G401 (cell line): Measurements from ENCODE around the gene HHEX. TPM values are rescaled to one million over a fixed set of nuclear protein-coding genes. Genes with fewer than 3 reads are reported as not detected.
"Not testable (repeated sequence)": the region's sequence is repeated elsewhere in the genome, so short reads cannot be mapped to it uniquely, and the experiment has no call there.

Experiments used
- DNase-seq: peaks from one replicate; pipeline ENCODE4 v3.0.0-alpha.2; 2015; ENCODE audit warnings: low spot score
- in situ Hi-C: cut with HindIII; loops from 2 replicates; pipeline ENCODE4 v1.10.0; 2016; ENCODE audit warnings: low sequenced_read_pairs, mixed read lengths
- total RNA-seq: library from RNA; depleted of rRNA; stranded (reverse); fragments of >200 nt; shearing (Covaris generic); gene quantifications from 2 replicates; pipeline ENCODE4 v1.2.3, GENCODE V29; 2014; rRNA removed

Gene HHEX
- total RNA-seq, 1 experiment from 2014 or later, result 0.54 TPM

GRCh38 chr10:92727141-92727540 lies 37.4 kb downstream of the HHEX start:
- DNase-seq, result no peak
- in situ Hi-C loops, result no loop called here

GRCh38 chr10:92727550-92727949 lies 37.8 kb downstream of the HHEX start:
- in situ Hi-C loops, result no loop called here
- DNase-seq, result no peak

- no peak for DNase-seq
- in situ Hi-C loops, result no loop called here
Observed at GRCh38 chr10:92729886-92730285, 40.1 kb downstream of the HHEX start.

GRCh38 chr10:92732958-92733357 lies 43.2 kb downstream of the HHEX start:
- in situ Hi-C loops, result no loop called here
- DNase-seq, result no peak

- in situ Hi-C loops, result no loop called here
- no peak for DNase-seq
Observed at GRCh38 chr10:92734301-92734700, 44.5 kb downstream of the HHEX start.

GRCh38 chr10:92735938-92736337 lies 46.2 kb downstream of the HHEX start:
- no peak for DNase-seq
- in situ Hi-C loops, result no loop called here

GRCh38 chr10:92737484-92737883 lies 47.7 kb downstream of the HHEX start:
- DNase-seq, result no peak
- in situ Hi-C loops, result no loop called here

- DNase-seq, result no peak
- in situ Hi-C loops, result no loop called here
Observed at GRCh38 chr10:92740762-92741161, 51.0 kb downstream of the HHEX start.

- in situ Hi-C loops, result not testable (repeated sequence)
Observed at GRCh38 chr10:92741741-92742140, 52.0 kb downstream of the HHEX start.

GRCh38 chr10:92742331-92743228 lies 52.8 kb downstream of the HHEX start:
- in situ Hi-C loops, result no loop called here
- DNase-seq, result no peak

More at GRCh38 chr10:92741741-92742140, 52.0 kb downstream of the HHEX start:
- not testable (repeated sequence) for DNase-seq

Other genes starting within 250 kb of the HHEX start
- gene IDE, start 115.9 kb upstream of the HHEX start, total RNA-seq, result 30.3 and 45.0 TPM in 2 replicates
- gene KIF11, start 96.8 kb upstream of the HHEX start, total RNA-seq, result 18.6 and 39.8 TPM in 2 replicates
- 5.9 and 10.6 TPM in 2 replicates for gene EXOC6, start 158.6 kb downstream of the HHEX start, total RNA-seq